Heart left ventricle (tissue), 13 donors: ENCODE results near the gene RCCD1.

Experiments used
- CTCF ChIP-seq, 12 donors: fragments of 200-600 bp; sonication (generic) in 4 of 12; IDR thresholded peaks; one replicate each; pipeline versions ENCODE4 v1.5.0 to v1.8.0; 2018 to 2022; ENCODE audit warnings: antibody characterized with exemption in 12 of 12, mild to moderate bottlenecking in 5 of 12
- POLR2A ChIP-seq, 2 donors: fragments of 450-650 bp; IDR thresholded peaks; one replicate each; pipeline ENCODE4 v1.6.1; 2017; ENCODE audit warnings: antibody characterized with exemption in 2 of 2, mild to moderate bottlenecking in 2 of 2, moderate library complexity in 2 of 2
- donor health status: ischemic (EF 13 %, LVEDD 7.1; RV severe dilation, severe dysfunction).
- donor health status: DM: no; HTN: yes; CAD: no.
- donor health status: DM: no; HTN: no; CAD: no.
- donor health status: ischemic (EF 25% LVEDD 6.9; RV normal size, moderate dysfunction).
- donor health status: ischemic (EF 25% LVEDD 5.7; RV mildly dilated, moderate dysfunction).
- donor health status: ischemic (EF 35%, LVEDD 5.7; RV mildly dilated, moderate dysfunction).
- donor health status: nonischemic (EF 11% LVEDD 7.7; RV severe dilation, severe dysfunction).
- donor health status: DM: yes; HTN: yes; CAD: no.
- donor health status: PGD.
- donor health status: ischemic (EF 29% LVEDD 5.4; RV normal size, mild dysfunction).
- donor health status: nonischemic (EF 23%, LVEDD 6.1; RV moderate dilation, normal function).

GRCh38 chr15:90912770-90913075, 42.0 kb upstream of the RCCD1 start:
- TF ChIP-seq CTCF (IDR thresholded peaks at IDR 0.05) (no peak), POLR2A (IDR thresholded peaks at IDR 0.05) (no peak)
